Prostate gland (tissue), 2 donors: ENCODE data around the gene TEX2.
"Not testable (repeated sequence)": the region's sequence is repeated elsewhere in the genome, so short reads cannot be mapped to it uniquely, and the experiment has no call there.

Experiments used
- CTCF ChIP-seq, 4 experiments: fragments of 200-600 bp in 2 of 4; fragments of 450-650 bp in 2 of 4; sonication (generic) in 2 of 4; IDR thresholded peaks; 1 replicate in 3 of 4; 2 replicates in 1 of 4; pipeline ENCODE4 v1.5.1; 2016 to 2019; ENCODE audit warnings: antibody characterized with exemption in 4 of 4, mild to moderate bottlenecking in 2 of 4, moderate library complexity in 2 of 4
- POLR2A ChIP-seq: fragments of 450-650 bp; IDR thresholded peaks from one replicate; pipeline ENCODE4 v1.6.1; 2016; ENCODE audit warnings: antibody characterized with exemption, mild to moderate bottlenecking
- POLR2AphosphoS5 ChIP-seq: sonication (generic); formaldehyde crosslinking; IDR thresholded peaks from one replicate; pipeline ENCODE4 v1.6.1; 2017; ENCODE audit warnings: antibody characterized with exemption

GRCh38 chr17:64185557-64185956 lies 77.5 kb downstream of the TEX2 start:
- not testable (repeated sequence) for TF ChIP-seq CTCF (IDR thresholded peaks at IDR 0.05); POLR2A; POLR2AphosphoS5
